Activated CD8-positive, alpha-beta memory T cell treated with anti-CD3 and anti-CD28 coated beads for 48 hours (primary cell): Measurements from ENCODE around the gene SCARF1.
A peak's percentile ranks its signal among the peaks of the same experiment; 100 is the strongest.

ENCODE experiments used
- DNase-seq, 3 experiments: peaks; one replicate each; pipeline ENCODE4 v3.0.0-alpha.2; 2020; ENCODE audit warnings: low read depth in 2 of 3, low spot score in 2 of 3

The SCARF1 gene

GRCh38 chr17:1629504-1630310, 15.8 kb downstream of the SCARF1 start:
- peak; percentile 67 to 75 (median 72) for DNase-seq

GRCh38 chr17:1628856-1629503, 16.6 kb downstream of the SCARF1 start:
- DNase-seq: peak; percentile 68 to 91 (median 85)

GRCh38 chr17:1627982-1628855, 17.3 kb downstream of the SCARF1 start, which contains the start of gene SLC43A2:
SLC43A2 (minus strand) TSS chr17:1628834; CDS start chr17:1627874, 960 bp downstream.
- peak in 2 of 3 experiments; percentile 61 to 67 for DNase-seq

- DNase-seq: no peak
Observed at GRCh38 chr17:1627182-1627981, 18.1 kb downstream of the SCARF1 start.

- no peak for DNase-seq
Observed at GRCh38 chr17:1626333-1626732, 19.2 kb downstream of the SCARF1 start.

GRCh38 chr17:1625581-1625980, 20.0 kb downstream of the SCARF1 start:
- no peak for DNase-seq

GRCh38 chr17:1625053-1625452, 20.5 kb downstream of the SCARF1 start:
- no peak for DNase-seq

GRCh38 chr17:1624650-1625049, 20.9 kb downstream of the SCARF1 start:
- DNase-seq: no peak

- no peak for DNase-seq
Observed at GRCh38 chr17:1623057-1623630, 22.4 kb downstream of the SCARF1 start.

- no peak for DNase-seq
Observed at GRCh38 chr17:1621273-1621954, 24.1 kb downstream of the SCARF1 start.

GRCh38 chr17:1620486-1620885, 25.0 kb downstream of the SCARF1 start:
- DNase-seq: no peak

GRCh38 chr17:1617620-1618174, 27.8 kb downstream of the SCARF1 start:
- DNase-seq: no peak

GRCh38 chr17:1616101-1616500, 29.4 kb downstream of the SCARF1 start:
- DNase-seq: no peak

- DNase-seq: no peak
Observed at GRCh38 chr17:1612400-1612799, 33.1 kb downstream of the SCARF1 start.

- no peak for DNase-seq
Observed at GRCh38 chr17:1611715-1612114, 33.8 kb downstream of the SCARF1 start.

- no peak for DNase-seq
Observed at GRCh38 chr17:1608676-1609075, 36.9 kb downstream of the SCARF1 start.

- no peak for DNase-seq
Observed at GRCh38 chr17:1607971-1608320, 37.6 kb downstream of the SCARF1 start.

- no peak for DNase-seq
Observed at GRCh38 chr17:1606352-1606985, 39.1 kb downstream of the SCARF1 start.
